GM19463 (cell line): Measurements from ENCODE around the gene MGAT4A.

Source experiments
- ATAC-seq: cut with Tn5 transposase; IDR thresholded peaks from one replicate; pipeline ENCODE4 v1.9.1; 2021; ENCODE audit warnings: mild to moderate bottlenecking, moderate library complexity; ENCODE audit not compliant: unreplicated experiment

Gene MGAT4A

GRCh38 chr2:98731041-98731893, at the start of gene MGAT4A:
TSS of gene MGAT4A (minus strand) at chr2:98731132. CDS start at chr2:98726332, 4,800 bp downstream.
- peak; percentile 81 for ATAC-seq

GRCh38 chr2:98778741-98779483, 48.0 kb upstream of the MGAT4A start:
- no peak for ATAC-seq

DNA sequence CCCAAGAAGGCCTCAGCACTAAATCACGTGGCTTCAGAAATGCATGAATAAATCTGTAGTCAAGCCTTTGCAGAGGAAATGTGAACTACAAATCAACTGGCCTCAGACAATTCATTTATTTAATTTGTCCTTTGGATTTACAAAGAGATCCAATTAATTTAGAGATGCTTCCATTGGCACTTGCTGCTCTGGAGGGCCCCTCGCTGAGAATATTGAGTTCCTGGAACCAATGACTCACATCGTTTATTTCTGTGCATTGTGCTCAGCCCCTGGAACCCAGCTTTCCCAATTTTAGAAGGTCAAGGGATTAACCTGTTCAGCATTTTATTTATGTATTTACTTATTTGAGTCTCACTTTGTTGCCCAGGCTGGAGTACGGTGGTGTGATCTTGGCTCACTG, 47.2 kb upstream of the MGAT4A start:
- no peak for ATAC-seq

DNA sequence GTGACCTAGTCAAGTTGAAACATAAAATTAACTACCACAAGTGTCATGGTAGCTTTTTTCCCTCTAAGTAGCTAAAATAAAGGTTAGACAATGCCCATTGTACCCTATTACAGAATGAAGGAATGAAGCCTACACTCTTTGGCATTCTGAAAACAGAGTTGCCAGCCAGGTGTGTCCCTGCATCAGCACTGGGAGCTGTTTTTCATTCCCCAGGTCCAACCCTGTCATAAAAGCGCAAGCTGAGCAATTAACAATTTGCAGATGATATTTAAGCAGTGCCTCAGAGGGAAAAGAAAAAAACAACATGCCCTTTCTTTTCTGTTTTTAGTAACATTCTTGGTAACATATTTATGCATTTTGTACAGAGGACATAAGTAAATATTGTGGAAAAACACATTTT, 46.8 kb upstream of the MGAT4A start:
- ATAC-seq, result no peak

- no peak for ATAC-seq
These were observed 46.1 kb upstream of the MGAT4A start for GRCh38 chr2:98777076-98777475.

GRCh38 chr2:98776136-98776535, 45.2 kb upstream of the MGAT4A start:
- ATAC-seq, result no peak

DNA sequence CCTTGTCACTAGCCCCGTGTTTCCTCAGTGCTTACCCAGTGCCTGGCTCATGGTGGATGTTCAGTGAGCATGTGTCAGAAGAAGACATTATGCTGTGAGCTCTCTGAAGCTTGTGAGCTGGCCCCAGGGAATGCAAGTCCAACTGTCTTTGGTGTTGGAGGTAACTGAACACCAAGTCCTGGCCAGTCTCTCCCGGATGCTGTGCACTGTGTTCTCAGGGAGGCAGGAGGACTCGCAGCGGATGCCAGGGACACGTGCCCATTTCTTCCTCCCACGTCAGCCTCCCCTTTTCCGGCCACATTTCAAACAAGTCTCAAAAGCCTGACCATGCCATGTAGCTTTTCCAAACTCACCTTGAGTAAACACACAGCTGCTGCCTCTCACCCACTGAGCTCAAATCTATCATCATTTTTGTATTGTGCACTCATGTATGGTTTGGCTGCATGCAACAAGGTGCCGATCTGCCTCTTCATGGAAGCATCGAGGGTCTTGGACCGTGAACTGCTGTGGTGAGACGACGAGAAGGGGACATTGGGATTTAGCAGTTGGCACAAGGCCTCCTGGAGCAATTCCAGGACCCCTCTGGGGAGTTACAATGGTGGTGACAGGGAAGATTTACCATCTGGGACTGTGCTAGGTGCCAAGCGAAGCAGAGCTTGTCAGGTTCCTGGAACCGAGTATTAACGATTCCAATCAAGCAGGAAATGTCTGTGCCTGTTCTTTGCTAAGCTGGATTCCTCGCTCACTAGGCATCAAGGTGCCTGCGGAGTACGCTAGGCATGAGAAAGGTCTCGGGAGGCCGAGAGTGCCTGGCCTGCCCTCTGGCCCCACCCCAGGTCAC, 44.4 kb upstream of the MGAT4A start:
- ATAC-seq, result no peak

- ATAC-seq, result no peak
These were observed 43.0 kb upstream of the MGAT4A start for GRCh38 chr2:98773907-98774306.

DNA sequence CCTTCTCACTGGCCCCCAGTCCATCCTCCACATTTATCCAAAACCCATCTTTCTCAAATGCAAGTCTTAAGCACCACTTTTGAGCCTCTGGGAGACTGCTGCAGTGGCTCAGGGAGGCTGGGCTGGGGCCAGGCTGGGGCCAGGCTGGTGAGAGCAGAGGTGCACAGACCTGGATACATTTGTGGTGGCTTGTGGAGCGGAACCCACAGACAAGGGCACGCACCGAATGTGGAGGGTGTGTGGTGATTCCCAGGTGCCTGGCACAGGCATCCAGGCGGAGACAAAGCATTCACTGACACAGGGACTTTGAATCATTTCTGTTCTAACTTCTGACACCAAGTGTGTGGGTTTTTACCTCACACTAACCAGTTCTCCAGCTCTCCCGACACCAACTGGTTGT, 42.2 kb upstream of the MGAT4A start:
- no peak for ATAC-seq

DNA sequence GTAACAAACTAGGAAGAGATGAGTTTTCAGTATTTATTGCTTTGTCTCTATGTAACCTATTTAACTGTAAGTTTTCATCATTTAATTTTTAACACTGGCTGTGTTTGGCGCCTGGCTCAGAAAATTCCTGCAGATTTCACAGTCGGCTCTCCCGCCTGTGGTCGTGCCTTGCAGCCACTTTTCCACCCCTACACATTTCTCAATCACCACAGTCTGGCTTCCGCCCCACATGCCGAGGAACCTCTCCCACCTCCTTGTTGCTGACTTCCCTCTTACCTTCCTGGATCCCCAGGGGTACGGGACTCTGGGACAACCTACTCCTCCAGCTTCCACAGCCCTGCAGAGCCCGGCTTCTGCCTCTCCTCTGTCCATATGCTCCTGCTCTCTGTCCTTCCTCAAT, 41.6 kb upstream of the MGAT4A start:
- no peak for ATAC-seq

GRCh38 chr2:98771721-98772524, 41.0 kb upstream of the MGAT4A start:
- peak; percentile 56 for ATAC-seq

DNA sequence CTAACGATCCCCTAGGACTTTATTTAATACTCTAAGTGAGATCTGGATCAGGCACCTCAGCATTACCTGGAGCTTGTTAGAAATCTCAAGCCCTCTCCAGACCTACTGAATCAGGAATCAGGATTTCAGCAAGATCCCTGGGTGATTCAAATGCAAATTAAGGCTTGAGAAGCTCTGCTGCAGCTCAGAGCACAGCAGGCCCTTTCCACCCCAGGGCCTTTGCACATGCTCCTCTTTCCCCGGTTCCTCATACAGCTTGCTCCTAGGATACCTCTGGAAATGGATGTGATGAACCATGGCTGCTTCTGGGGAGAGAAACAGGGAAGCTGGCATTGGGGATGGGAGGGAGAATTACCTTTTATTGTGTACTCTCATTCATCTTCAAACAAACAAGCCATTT, 40.3 kb upstream of the MGAT4A start:
- no peak for ATAC-seq

GRCh38 chr2:98769784-98770183, 38.9 kb upstream of the MGAT4A start:
- ATAC-seq, result no peak

- no peak for ATAC-seq
These were observed 38.2 kb upstream of the MGAT4A start for GRCh38 chr2:98769114-98769476.

DNA sequence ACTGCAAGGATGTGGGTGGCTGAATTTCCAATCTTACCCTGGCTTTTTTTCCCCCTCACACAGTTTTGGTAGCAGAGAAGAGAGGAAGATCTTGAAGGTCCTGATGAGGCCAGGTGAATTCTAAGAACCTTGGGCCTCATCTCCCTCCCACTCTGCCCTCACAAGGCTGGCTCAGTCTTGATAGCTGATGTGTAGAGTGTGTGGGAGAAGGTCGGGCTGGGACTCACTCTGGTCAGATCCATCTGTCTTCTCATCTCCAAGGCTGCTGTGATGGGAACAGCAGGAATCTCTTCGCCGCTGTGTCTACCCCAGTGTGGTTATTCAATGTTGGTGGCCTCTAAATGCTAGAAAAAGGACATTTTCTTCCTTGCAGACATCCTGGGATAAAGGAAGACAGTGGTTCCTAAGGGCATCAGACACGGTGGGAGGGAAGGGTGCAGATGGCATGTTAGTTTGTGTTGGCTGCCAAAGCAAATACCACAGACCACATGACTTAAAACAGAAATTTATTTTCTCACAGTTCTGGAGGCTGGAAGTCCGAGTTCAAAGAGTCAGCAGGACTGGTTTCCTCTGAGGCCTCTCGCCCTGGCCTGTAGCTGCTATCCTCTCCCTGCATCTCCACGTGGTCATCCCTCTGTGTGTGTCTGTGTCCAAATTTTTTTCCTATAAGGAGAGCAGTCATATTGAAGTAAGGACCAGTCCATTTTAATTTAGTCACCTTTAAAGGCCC, 37.6 kb upstream of the MGAT4A start:
- ATAC-seq, result no peak

DNA sequence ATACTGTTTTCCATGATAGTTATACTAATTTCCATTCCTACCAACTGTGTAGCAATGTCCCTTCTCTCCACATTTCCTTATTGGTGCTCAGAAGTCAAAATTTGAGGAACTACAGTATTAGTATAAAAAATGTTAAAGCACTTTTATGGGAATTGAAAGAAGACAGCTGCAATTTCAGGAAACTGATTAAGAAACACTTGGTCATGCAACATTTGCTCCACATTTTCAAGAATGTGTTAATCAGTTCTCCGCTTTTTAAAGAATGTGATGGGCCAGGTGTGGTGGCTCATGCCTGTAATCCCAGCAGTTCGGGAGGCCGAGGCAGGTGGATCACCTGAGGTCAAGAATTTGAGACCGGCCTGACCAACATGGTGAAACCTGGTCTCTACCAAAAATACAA, 33.6 kb upstream of the MGAT4A start:
- ATAC-seq, result no peak

DNA sequence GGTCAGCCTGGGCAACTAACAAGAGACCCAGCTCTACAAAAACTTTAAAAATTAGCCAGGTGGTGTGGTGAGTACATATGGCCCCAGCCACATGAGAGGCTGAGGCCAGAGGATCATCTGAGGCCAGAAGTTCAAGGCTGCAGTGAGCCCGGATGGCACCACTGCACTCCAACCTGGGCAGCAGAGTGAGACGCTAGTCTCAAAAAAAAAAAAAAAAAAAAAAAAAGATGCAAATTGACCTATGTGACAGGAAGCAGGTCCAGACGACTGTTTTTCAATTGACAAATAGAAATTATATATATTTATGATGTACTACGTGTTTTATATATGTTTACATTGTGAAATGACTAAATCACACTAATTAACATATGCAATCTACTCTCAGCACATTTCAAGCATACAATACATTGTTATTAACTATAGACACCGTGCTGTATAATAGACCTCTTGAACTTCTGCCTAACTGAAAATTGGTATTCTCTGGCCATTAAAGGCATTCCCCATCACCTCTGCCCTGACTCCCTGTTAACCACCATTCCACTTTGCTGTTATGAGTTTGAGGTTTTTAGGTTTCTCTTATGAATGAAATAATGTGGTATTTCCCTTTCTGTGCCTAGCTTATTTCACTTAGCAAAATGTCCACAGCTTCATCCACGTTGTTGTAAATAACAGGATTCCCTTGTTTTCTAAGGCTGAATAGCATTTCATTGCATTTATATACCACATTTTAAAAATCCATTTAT, 32.4 kb upstream of the MGAT4A start:
- ATAC-seq, result no peak

DNA sequence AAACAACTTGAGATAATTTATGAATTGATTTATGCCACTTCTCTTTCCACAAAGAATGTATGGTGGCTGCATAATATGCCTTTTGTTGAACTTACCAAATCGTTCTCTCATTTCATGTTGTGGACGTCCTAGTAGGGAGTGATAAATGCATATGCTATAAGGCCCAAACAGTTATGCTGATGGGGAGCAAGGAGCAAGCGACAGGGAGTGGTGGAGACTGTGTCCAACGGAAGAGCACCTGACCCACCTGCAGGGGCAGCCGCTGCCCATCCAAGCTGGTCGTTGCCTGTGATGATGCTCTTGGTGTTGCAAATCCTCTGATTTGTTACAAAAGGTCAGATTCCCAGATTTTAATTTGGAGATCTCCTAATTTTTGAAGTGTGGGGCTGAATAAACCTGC, 31.0 kb upstream of the MGAT4A start:
- ATAC-seq, result no peak

- ATAC-seq, result no peak
These were observed 30.4 kb upstream of the MGAT4A start for GRCh38 chr2:98761267-98761781.
